ENCODE results near the gene CHURC1. TPM values are rescaled to one million over a fixed set of nuclear protein-coding genes. Genes with fewer than 3 reads are reported as not detected.

Gene CHURC1
- total RNA-seq, 2 experiments from 2014 or later, result 50.1 to 54.0 TPM

GRCh38 chr14:64943556-64943955 lies 29.3 kb downstream of the CHURC1 start:
- no peak for DNase-seq
- ChIA-PET CTCF (interaction anchor here (1.5 kb wide), 1 partner anchor 8 kb away, joined by 3 read pairs; no protein-coding TSS in a partner anchor), POLR2A (interaction anchor here (0.9 to 1.4 kb wide), 2 partner anchors 27 to 29 kb away, joined by 3 to 5 read pairs; partner anchors contain the start of gene CHURC1)
- H3K27ac ChIP-seq (ENCODE audit: low read depth in 1 of 2, low read length in 2 of 2), result peak overlapping the region in 1 of 2 donors; percentile 22
- peaks cover 92% of the 10 kb centered on the region for H3K36me3 Mint-ChIP-seq (ENCODE audit: low read depth)
- no peak for TF ChIP-seq CTCF (IDR thresholded peaks at IDR 0.05)
- peak overlapping the region; percentile 74 for H3K27ac Mint-ChIP-seq
- H3K9me3 Mint-ChIP-seq, result no peaks in the 10 kb centered on the region
- no peaks in the 10 kb centered on the region for H3K9me3 ChIP-seq (ENCODE audit: control insufficient read depth in 1 of 2, insufficient read depth in 1 of 2, low read length in 2 of 2)
- no peaks in the 10 kb centered on the region for H3K27me3 Mint-ChIP-seq
- H3K36me3 ChIP-seq (ENCODE audit: insufficient read depth, low read length), result peaks cover 78% of the 10 kb centered on the region
- ATAC-seq (ENCODE audit: poor library complexity), result no peak
- intact Hi-C loops (cut with DNase I, micrococcal nuclease), result no loop called here
- H3K4me3 ChIP-seq (ENCODE audit: low read length), result no peak overlapping the region
- peaks cover 83% of the 10 kb centered on the region for H3K4me1 Mint-ChIP-seq (ENCODE audit: low read depth)
- H3K4me1 ChIP-seq (ENCODE audit: insufficient read depth, low read length), result peaks cover 30% of the 10 kb centered on the region
- H3K27me3 ChIP-seq (ENCODE audit: control insufficient read depth in 1 of 2, insufficient read depth in 2 of 2, low read length in 2 of 2), result no peaks in the 10 kb centered on the region
- no peak overlapping the region for H3K4me3 Mint-ChIP-seq

GRCh38 chr14:64944041-64944440 lies 29.8 kb downstream of the CHURC1 start:
- peaks cover 77% of the 10 kb centered on the region for H3K36me3 ChIP-seq (ENCODE audit: insufficient read depth, low read length)

GRCh38 chr14:64944861-64945260 lies 30.6 kb downstream of the CHURC1 start:
- H3K27ac ChIP-seq (ENCODE audit: low read depth in 1 of 2, low read length in 2 of 2), result no peak overlapping the region
- no peak for ATAC-seq (ENCODE audit: poor library complexity)
- ChIA-PET POLR2A (interaction anchor here (1.4 kb wide), 1 partner anchor 30 kb away, joined by 5 read pairs; the partner anchor contains the start of gene CHURC1), CTCF (interaction anchor here (1.5 kb wide), 1 partner anchor 9 kb away, joined by 3 read pairs; no protein-coding TSS in a partner anchor)
- peak overlapping the region; percentile 74 for H3K27ac Mint-ChIP-seq
- H3K36me3 ChIP-seq (ENCODE audit: insufficient read depth, low read length), result peaks cover 71% of the 10 kb centered on the region
- no peaks in the 10 kb centered on the region for H3K27me3 ChIP-seq (ENCODE audit: control insufficient read depth in 1 of 2, insufficient read depth in 2 of 2, low read length in 2 of 2)
- H3K9me3 Mint-ChIP-seq, result no peaks in the 10 kb centered on the region
- peaks cover 70% of the 10 kb centered on the region for H3K4me1 Mint-ChIP-seq (ENCODE audit: low read depth)
- no peak overlapping the region for H3K4me3 ChIP-seq (ENCODE audit: low read length)
- no peaks in the 10 kb centered on the region for H3K27me3 Mint-ChIP-seq
- no peaks in the 10 kb centered on the region for H3K9me3 ChIP-seq (ENCODE audit: control insufficient read depth in 1 of 2, insufficient read depth in 1 of 2, low read length in 2 of 2)
- DNase-seq, result no peak
- H3K4me1 ChIP-seq (ENCODE audit: insufficient read depth, low read length), result peaks cover 25% of the 10 kb centered on the region
- no peak overlapping the region for H3K4me3 Mint-ChIP-seq
- TF ChIP-seq CTCF (IDR thresholded peaks at IDR 0.05), result no peak
- intact Hi-C loops (cut with DNase I, micrococcal nuclease), result no loop called here
- H3K36me3 Mint-ChIP-seq (ENCODE audit: low read depth), result peaks cover 82% of the 10 kb centered on the region

More at GRCh38 chr14:64944041-64944440, 29.8 kb downstream of the CHURC1 start:
- Histone ChIP-seq H3K27me3 (ENCODE audit: control insufficient read depth in 1 of 2, insufficient read depth in 2 of 2, low read length in 2 of 2) (no peaks in the 10 kb centered on the region), H3K4me3 (ENCODE audit: low read length) (no peak overlapping the region), H3K27ac (ENCODE audit: low read depth in 1 of 2, low read length in 2 of 2) (no peak overlapping the region), H3K9me3 (ENCODE audit: control insufficient read depth in 1 of 2, insufficient read depth in 1 of 2, low read length in 2 of 2) (no peaks in the 10 kb centered on the region), H3K4me1 (ENCODE audit: insufficient read depth, low read length) (peaks cover 26% of the 10 kb centered on the region)
- Mint-ChIP-seq H3K4me3 (no peak overlapping the region), H3K27ac (peak overlapping the region; percentile 74), H3K4me1 (ENCODE audit: low read depth) (peaks cover 78% of the 10 kb centered on the region), H3K36me3 (ENCODE audit: low read depth) (peaks cover 87% of the 10 kb centered on the region), H3K9me3 (no peaks in the 10 kb centered on the region), H3K27me3 (no peaks in the 10 kb centered on the region)
- no peak for TF ChIP-seq CTCF (IDR thresholded peaks at IDR 0.05)
- CTCF ChIA-PET, result interaction anchor here (1.5 kb wide), 1 partner anchor 8 kb away, joined by 3 read pairs; no protein-coding TSS in a partner anchor
- ATAC-seq (ENCODE audit: poor library complexity) (no peak), DNase-seq (no peak)
- intact Hi-C loops (cut with DNase I, micrococcal nuclease), result no loop called here
- POLR2A ChIA-PET, result interaction anchor here (0.9 to 1.4 kb wide), 2 partner anchors 27 to 29 kb away, joined by 3 to 5 read pairs; partner anchors contain the start of gene CHURC1

All from CD4-positive, alpha-beta T cell (primary cell).